Mesothelial cell of epicardium (in vitro differentiated cells): ENCODE data around the gene PSMD12. TPM values are rescaled to one million over a fixed set of nuclear protein-coding genes. Genes with fewer than 3 reads are reported as not detected.
"Not testable (repeated sequence)": the region's sequence is repeated elsewhere in the genome, so short reads cannot be mapped to it uniquely, and the experiment has no call there.

Experiments
- DNase-seq, 2 experiments: peaks; one replicate each; pipeline ENCODE4 v3.0.0; 2021; ENCODE audit warnings: low spot score in 2 of 2; ENCODE audit not compliant: unreplicated experiment in 2 of 2
- H3K27ac Mint-ChIP-seq: 2 replicates; pipeline ENCODE4 v1.8.0; 2021; ENCODE audit warnings: mixed read lengths
- H3K27me3 Mint-ChIP-seq: 2 replicates; pipeline ENCODE4 v1.8.0; 2021; ENCODE audit warnings: low read depth, mixed read lengths
- H3K36me3 Mint-ChIP-seq: 2 replicates; pipeline ENCODE4 v1.8.0; 2021; ENCODE audit warnings: mixed read lengths
- H3K4me1 Mint-ChIP-seq: 2 replicates; pipeline ENCODE4 v1.8.0; 2021; ENCODE audit warnings: mixed read lengths
- H3K4me3 Mint-ChIP-seq: 2 replicates; pipeline ENCODE4 v1.8.0; 2021; ENCODE audit warnings: mild to moderate bottlenecking, moderate library complexity, mixed read lengths
- H3K9me3 Mint-ChIP-seq: 2 replicates; pipeline ENCODE4 v1.8.0; 2021; ENCODE audit warnings: mixed read lengths
- total RNA-seq: library from RNA; stranded (reverse); gene quantifications from 3 replicates; pipeline ENCODE4 v1.2.1, GENCODE V29; 2021
- TF ChIP-seq, protein P1 (sequence below): fragments of 200-600 bp; sonication (generic); IDR thresholded peaks from one replicate; pipeline ENCODE4 v1.5.0; 2021; ENCODE audit warnings: antibody characterized with exemption; ENCODE audit not compliant: unreplicated experiment

PSMD12 gene
- total RNA-seq, 1 donor from 2014 or later = 41.7 TPM

- no peaks in the 10 kb centered on the region for H3K27me3 Mint-ChIP-seq
These were observed 38.4 kb downstream of the PSMD12 start for GRCh38 chr17:67328026-67328425.

GRCh38 chr17:67326959-67327745 is 39.2 kb downstream of the PSMD12 start:
- not testable (repeated sequence) for H3K27ac Mint-ChIP-seq, H3K4me1 Mint-ChIP-seq, H3K27me3 Mint-ChIP-seq, H3K36me3 Mint-ChIP-seq, H3K4me3 Mint-ChIP-seq, DNase-seq
- H3K9me3 Mint-ChIP-seq = peaks cover 14% of the 10 kb centered on the region

More at GRCh38 chr17:67328026-67328425, 38.4 kb downstream of the PSMD12 start:
- TF ChIP-seq, protein P1, sequence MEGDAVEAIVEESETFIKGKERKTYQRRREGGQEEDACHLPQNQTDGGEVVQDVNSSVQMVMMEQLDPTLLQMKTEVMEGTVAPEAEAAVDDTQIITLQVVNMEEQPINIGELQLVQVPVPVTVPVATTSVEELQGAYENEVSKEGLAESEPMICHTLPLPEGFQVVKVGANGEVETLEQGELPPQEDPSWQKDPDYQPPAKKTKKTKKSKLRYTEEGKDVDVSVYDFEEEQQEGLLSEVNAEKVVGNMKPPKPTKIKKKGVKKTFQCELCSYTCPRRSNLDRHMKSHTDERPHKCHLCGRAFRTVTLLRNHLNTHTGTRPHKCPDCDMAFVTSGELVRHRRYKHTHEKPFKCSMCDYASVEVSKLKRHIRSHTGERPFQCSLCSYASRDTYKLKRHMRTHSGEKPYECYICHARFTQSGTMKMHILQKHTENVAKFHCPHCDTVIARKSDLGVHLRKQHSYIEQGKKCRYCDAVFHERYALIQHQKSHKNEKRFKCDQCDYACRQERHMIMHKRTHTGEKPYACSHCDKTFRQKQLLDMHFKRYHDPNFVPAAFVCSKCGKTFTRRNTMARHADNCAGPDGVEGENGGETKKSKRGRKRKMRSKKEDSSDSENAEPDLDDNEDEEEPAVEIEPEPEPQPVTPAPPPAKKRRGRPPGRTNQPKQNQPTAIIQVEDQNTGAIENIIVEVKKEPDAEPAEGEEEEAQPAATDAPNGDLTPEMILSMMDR = no peak
- Mint-ChIP-seq H3K36me3 (peaks cover 4% of the 10 kb centered on the region), H3K27ac (no peak overlapping the region), H3K4me1 (no peaks in the 10 kb centered on the region), H3K9me3 (peaks cover 14% of the 10 kb centered on the region), H3K4me3 (no peak overlapping the region)
- no peak for DNase-seq

DNA sequence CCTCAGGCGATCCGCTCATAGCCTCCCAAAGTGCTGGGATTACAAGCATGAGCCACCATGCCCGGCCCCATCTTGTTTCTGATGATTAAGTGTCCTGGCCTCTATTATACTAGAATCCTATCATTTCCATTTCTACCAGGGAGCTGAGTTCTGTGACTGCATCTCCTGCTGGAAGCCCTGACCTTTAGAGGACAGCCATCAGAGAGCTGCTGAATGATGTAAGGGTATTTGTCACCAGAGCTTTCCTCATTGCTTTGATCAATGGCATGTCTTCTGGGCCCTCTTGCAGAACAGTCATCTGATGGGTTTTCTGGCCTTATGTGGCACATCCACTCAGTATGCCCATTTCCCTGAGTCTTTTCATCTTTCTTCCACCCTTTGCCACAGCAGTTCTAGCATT is 39.9 kb downstream of the PSMD12 start:
- TF ChIP-seq, protein P1 = no peak
- H3K27me3 Mint-ChIP-seq = no peaks in the 10 kb centered on the region
- peaks cover 4% of the 10 kb centered on the region for H3K36me3 Mint-ChIP-seq
- no peak overlapping the region for H3K4me3 Mint-ChIP-seq
- H3K9me3 Mint-ChIP-seq = peaks cover 14% of the 10 kb centered on the region
- DNase-seq = no peak
- H3K27ac Mint-ChIP-seq = no peak overlapping the region
- no peaks in the 10 kb centered on the region for H3K4me1 Mint-ChIP-seq

- Mint-ChIP-seq H3K4me1 (no peaks in the 10 kb centered on the region), H3K4me3 (no peak overlapping the region), H3K27ac (no peak overlapping the region), H3K9me3 (peaks cover 14% of the 10 kb centered on the region), H3K27me3 (no peaks in the 10 kb centered on the region), H3K36me3 (peaks cover 4% of the 10 kb centered on the region)
- TF ChIP-seq, protein P1 = no peak
- DNase-seq = no peak
These were observed 42.0 kb downstream of the PSMD12 start for GRCh38 chr17:67324330-67324729.

DNA sequence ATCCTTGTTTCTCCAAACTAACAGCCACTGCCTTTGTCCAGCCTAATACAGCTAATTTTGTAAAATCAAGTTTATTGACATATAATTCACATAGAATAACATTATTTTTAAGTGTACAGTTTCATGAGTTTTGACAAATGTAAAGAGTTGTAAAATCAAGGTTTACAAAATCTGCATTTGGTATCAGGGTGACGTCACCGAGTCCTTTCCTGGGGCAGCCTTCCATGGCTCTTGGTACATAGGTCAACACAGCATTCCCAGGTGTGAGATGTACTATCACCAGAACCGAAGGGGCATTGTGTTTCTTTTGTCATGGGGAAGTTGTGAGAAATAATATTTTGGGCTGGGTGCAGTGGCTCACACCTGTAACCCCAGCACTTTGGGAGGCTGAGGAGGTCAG is 42.9 kb downstream of the PSMD12 start:
- Mint-ChIP-seq H3K9me3 (peaks cover 9% of the 10 kb centered on the region), H3K4me3 (no peak overlapping the region)
- no peak for DNase-seq

More for the DNA sequence above, 42.9 kb downstream of the PSMD12 start:
- no peak overlapping the region for H3K27ac Mint-ChIP-seq
- H3K36me3 Mint-ChIP-seq = peaks cover 2% of the 10 kb centered on the region
- no peaks in the 10 kb centered on the region for H3K27me3 Mint-ChIP-seq
- TF ChIP-seq, protein P1 = no peak
- no peaks in the 10 kb centered on the region for H3K4me1 Mint-ChIP-seq
